HepG2 (cell line): Measurements from ENCODE around the gene PTGDS.

Experiments
- LCORL ChIP-seq, 2 experiments: fragments of 450-650 bp in 1 of 2; sonication (generic) in 1 of 2; formaldehyde crosslinking in 1 of 2; IDR thresholded peaks; 2 replicates each; pipeline versions ENCODE4 v1.5.0 to v1.6.1; 2017 to 2020; ENCODE audit warnings: antibody characterized with exemption in 1 of 2, missing genetic modification reagents in 1 of 2
- SETDB1 ChIP-seq: sonication (generic); formaldehyde crosslinking; IDR thresholded peaks from 2 replicates; pipeline ENCODE4 v1.5.1; 2020; ENCODE audit warnings: missing genetic modification reagents, mild to moderate bottlenecking, borderline replicate concordance
- ZBTB8A ChIP-seq: sonication (generic); formaldehyde crosslinking; IDR thresholded peaks from 2 replicates; pipeline ENCODE4 v1.4.0; 2020; ENCODE audit warnings: mild to moderate bottlenecking, low read depth, missing genetic modification reagents, borderline replicate concordance
- ZNF124 ChIP-seq: sonication (generic); formaldehyde crosslinking; IDR thresholded peaks from 2 replicates; pipeline ENCODE4 v1.4.0; 2020; ENCODE audit warnings: missing genetic modification reagents
- ZNF274 ChIP-seq: sonication (generic); formaldehyde crosslinking; IDR thresholded peaks from 2 replicates; pipeline ENCODE4 v1.5.1; 2020; ENCODE audit warnings: mild to moderate bottlenecking, missing genetic modification reagents
- ZNF564 ChIP-seq: sonication (generic); formaldehyde crosslinking; IDR thresholded peaks from 2 replicates; pipeline ENCODE4 v1.8.1; 2023; ENCODE audit warnings: mild to moderate bottlenecking, missing genetic modification reagents
- TF ChIP-seq, protein P1 (sequence below), 2 experiments: IDR thresholded peaks; 2 replicates each; pipeline ENCODE4 v1.6.1; 2011 to 2012; ENCODE audit warnings: low read length in 2 of 2, borderline replicate concordance in 1 of 2, low read depth in 1 of 2, mild to moderate bottlenecking in 1 of 2, moderate library complexity in 1 of 2

DNA sequence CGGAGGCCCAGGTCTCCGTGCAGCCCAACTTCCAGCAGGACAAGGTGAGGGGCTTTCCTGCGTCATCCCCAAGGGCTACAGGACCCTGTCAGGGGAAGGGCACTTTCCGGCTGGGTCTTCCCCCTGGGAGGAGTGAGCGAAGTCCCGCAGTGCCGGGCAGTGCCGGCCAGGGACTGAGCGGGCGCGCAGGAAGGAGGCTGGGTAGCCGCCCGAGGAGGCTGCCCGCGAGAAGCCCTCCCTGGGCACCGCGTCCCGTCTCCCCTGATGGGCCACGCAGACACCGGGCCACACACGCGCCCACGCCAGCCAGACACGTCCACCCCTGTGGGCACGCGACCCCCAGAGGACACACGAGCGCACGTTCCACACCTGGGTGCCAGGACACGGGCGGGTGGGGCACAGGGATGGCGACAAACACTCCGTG lies 357 bp downstream of the PTGDS start:
- TF ChIP-seq LCORL (IDR thresholded peaks at IDR 0.05): no peak
- no peak for TF ChIP-seq LCORL (CRISPR knock-in tag; IDR thresholded peaks at IDR 0.05)
- no peak for TF ChIP-seq ZNF564 (CRISPR knock-in tag)
- TF ChIP-seq ZBTB8A (CRISPR knock-in tag): no peak
- TF ChIP-seq ZNF274 (CRISPR knock-in tag): no peak
- TF ChIP-seq, protein P1, sequence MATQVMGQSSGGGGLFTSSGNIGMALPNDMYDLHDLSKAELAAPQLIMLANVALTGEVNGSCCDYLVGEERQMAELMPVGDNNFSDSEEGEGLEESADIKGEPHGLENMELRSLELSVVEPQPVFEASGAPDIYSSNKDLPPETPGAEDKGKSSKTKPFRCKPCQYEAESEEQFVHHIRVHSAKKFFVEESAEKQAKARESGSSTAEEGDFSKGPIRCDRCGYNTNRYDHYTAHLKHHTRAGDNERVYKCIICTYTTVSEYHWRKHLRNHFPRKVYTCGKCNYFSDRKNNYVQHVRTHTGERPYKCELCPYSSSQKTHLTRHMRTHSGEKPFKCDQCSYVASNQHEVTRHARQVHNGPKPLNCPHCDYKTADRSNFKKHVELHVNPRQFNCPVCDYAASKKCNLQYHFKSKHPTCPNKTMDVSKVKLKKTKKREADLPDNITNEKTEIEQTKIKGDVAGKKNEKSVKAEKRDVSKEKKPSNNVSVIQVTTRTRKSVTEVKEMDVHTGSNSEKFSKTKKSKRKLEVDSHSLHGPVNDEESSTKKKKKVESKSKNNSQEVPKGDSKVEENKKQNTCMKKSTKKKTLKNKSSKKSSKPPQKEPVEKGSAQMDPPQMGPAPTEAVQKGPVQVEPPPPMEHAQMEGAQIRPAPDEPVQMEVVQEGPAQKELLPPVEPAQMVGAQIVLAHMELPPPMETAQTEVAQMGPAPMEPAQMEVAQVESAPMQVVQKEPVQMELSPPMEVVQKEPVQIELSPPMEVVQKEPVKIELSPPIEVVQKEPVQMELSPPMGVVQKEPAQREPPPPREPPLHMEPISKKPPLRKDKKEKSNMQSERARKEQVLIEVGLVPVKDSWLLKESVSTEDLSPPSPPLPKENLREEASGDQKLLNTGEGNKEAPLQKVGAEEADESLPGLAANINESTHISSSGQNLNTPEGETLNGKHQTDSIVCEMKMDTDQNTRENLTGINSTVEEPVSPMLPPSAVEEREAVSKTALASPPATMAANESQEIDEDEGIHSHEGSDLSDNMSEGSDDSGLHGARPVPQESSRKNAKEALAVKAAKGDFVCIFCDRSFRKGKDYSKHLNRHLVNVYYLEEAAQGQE (IDR thresholded peaks at IDR 0.05; ENCODE audit: borderline replicate concordance in 1 of 2, low read depth in 1 of 2, low read length in 2 of 2): no peak
- no peak for TF ChIP-seq SETDB1 (CRISPR knock-in tag)
- no peak for TF ChIP-seq ZNF124 (CRISPR knock-in tag)
